Smooth muscle cell (in vitro differentiated cells): ENCODE results near the gene RGL3. TPM values are rescaled to one million over a fixed set of nuclear protein-coding genes. Genes with fewer than 3 reads are reported as not detected.
A peak's percentile ranks its signal among the peaks of the same experiment; 100 is the strongest.
"Not testable (repeated sequence)": the region's sequence is repeated elsewhere in the genome, so short reads cannot be mapped to it uniquely, and the experiment has no call there.

Experiments
- DNase-seq: peaks from one replicate; lab custom pipeline; 2025; ENCODE audit not compliant: unreplicated experiment; lab: John Stamatoyannopoulos, UW
- H2AFZ ChIP-seq: fragments of 200-600 bp; sonication (generic); 2 replicates; pipeline ENCODE4 v1.6.0; 2016; ENCODE audit warnings: antibody characterized with exemption, low read depth, mild to moderate bottlenecking
- H3F3A ChIP-seq: fragments of 200-600 bp; sonication (generic); 2 replicates; pipeline ENCODE4 v1.6.0; 2017; ENCODE audit warnings: antibody characterized with exemption, low read depth
- H3K27ac ChIP-seq: fragments of 200-600 bp; sonication (generic); 2 replicates; pipeline ENCODE4 v1.5.1; 2016; ENCODE audit warnings: low read depth, mild to moderate bottlenecking
- H3K27me3 ChIP-seq: fragments of 200-600 bp; sonication (generic); 2 replicates; pipeline ENCODE4 v1.6.1; 2016; ENCODE audit warnings: low read depth, mild to moderate bottlenecking
- H3K36me3 ChIP-seq: fragments of 200-600 bp; sonication (generic); 2 replicates; pipeline ENCODE4 v1.5.1; 2016; ENCODE audit warnings: low read depth
- H3K4me1 ChIP-seq: fragments of 200-600 bp; sonication (generic); 2 replicates; pipeline ENCODE4 v1.5.1; 2016; ENCODE audit warnings: low read depth
- H3K4me2 ChIP-seq: fragments of 200-600 bp; sonication (generic); 2 replicates; pipeline ENCODE4 v1.6.0; 2016; ENCODE audit warnings: mild to moderate bottlenecking
- H3K4me3 ChIP-seq: fragments of 200-600 bp; sonication (generic); 2 replicates; pipeline ENCODE4 v1.5.1; 2016; ENCODE audit warnings: mild to moderate bottlenecking
- H3K79me2 ChIP-seq: fragments of 200-600 bp; sonication (generic); 2 replicates; pipeline ENCODE4 v1.6.0; 2016; ENCODE audit warnings: low read depth, mild to moderate bottlenecking
- H3K9ac ChIP-seq: fragments of 200-600 bp; sonication (generic); 2 replicates; pipeline ENCODE4 v1.6.0; 2016; ENCODE audit warnings: low read depth
- H3K9me3 ChIP-seq: fragments of 200-600 bp; sonication (generic); replicated peaks from 2 replicates; pipeline ENCODE4 v1.5.1; 2016; ENCODE audit warnings: low read depth
- H4K20me1 ChIP-seq: fragments of 200-600 bp; sonication (generic); 2 replicates; pipeline ENCODE4 v1.6.0; 2016; ENCODE audit warnings: low read depth
- WGBS: methylation state at CpG from one replicate; pipeline ENCODE4 v1.1.7; 2016; ENCODE audit warnings: low lambda C conversion rate; 5-methylcytosine and 5-hydroxymethylcytosine counted together
- polyA plus RNA-seq: library from polyadenylated mRNA; unstranded; fragments of >200 nt; fragmentation: Nextera tagmentation; extraction: Ambion mirVana; gene quantifications from 2 replicates; pipeline ENCODE4 v1.2.1, GENCODE V29; 2016
- total RNA-seq: library from RNA; depleted of rRNA; stranded (reverse); fragments of >200 nt; gene quantifications from 2 replicates; pipeline ENCODE4 v1.2.3, GENCODE V29; 2014
- TF ChIP-seq, protein P1 (sequence below): fragments of 200-600 bp; sonication (generic); IDR thresholded peaks from 2 replicates; pipeline ENCODE4 v1.5.1; 2017; ENCODE audit warnings: borderline replicate concordance, mild to moderate bottlenecking, antibody characterized with exemption; ENCODE audit not compliant: insufficient read depth, poor library complexity, severe bottlenecking

RGL3 gene
- total and polyA plus RNA-seq, 2 experiments from 2014 or later, result 5.5 to 6.6 TPM

DNA sequence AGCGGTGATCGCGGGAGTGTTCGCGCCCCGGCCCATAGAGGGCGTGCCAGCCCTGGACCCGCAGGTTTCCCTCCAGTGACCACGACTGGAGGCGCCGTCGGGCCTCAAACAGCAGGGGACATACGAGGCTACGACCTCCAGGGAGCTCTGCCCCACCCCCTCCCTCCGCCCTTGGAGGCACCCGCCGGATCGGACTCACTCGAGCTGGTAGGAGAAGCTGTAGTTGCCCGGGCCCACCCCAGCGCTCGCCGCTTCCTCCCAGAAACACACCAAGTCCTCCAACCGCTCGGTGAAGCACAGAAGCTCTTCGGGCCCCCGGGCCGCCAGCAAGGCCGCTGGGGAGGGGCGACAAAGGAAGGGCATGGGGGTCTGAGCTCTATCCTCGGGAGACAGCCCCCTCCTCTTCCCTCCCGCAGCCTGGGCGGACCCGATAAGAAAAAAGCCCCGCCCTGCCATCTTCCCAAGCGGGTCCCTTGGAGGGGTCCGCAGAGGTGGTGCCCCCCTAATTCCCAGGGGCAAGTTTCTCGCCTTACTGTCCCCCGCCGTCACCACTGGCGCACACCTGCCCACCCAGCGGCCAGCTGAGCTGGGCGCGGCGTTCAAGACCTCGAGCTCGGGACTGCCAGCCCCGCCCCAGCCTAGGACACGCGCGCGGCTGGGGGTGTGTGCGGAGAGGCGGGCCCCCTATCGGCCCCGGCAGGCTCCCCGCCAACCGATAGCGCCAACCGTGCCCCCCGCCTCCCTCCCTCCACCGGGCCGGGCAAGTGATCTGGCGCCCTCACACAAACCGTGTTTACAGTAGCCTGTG is 36.0 kb downstream of the RGL3 start:
- Histone ChIP-seq H4K20me1 (peaks cover 3% of the 10 kb centered on the region), H3K4me3 (peak overlapping the region; percentile 59), H3K4me2 (peak overlapping the region; percentile 95), H3K27me3 (no peaks in the 10 kb centered on the region), H3K9ac (peak overlapping the region; percentile 29), H3K27ac (no peak overlapping the region), H2AFZ (peak overlapping the region; percentile 72), H3K79me2 (no peaks in the 10 kb centered on the region), H3K4me1 (peaks cover 12% of the 10 kb centered on the region), H3K9me3 (no peaks in the 10 kb centered on the region), H3F3A (peaks cover 10% of the 10 kb centered on the region), H3K36me3 (no peaks in the 10 kb centered on the region)
- DNase-seq, result peak; percentile 33
- 2% methylated on average over 31 of the region's 65 CpGs for WGBS
- TF ChIP-seq, protein P1, sequence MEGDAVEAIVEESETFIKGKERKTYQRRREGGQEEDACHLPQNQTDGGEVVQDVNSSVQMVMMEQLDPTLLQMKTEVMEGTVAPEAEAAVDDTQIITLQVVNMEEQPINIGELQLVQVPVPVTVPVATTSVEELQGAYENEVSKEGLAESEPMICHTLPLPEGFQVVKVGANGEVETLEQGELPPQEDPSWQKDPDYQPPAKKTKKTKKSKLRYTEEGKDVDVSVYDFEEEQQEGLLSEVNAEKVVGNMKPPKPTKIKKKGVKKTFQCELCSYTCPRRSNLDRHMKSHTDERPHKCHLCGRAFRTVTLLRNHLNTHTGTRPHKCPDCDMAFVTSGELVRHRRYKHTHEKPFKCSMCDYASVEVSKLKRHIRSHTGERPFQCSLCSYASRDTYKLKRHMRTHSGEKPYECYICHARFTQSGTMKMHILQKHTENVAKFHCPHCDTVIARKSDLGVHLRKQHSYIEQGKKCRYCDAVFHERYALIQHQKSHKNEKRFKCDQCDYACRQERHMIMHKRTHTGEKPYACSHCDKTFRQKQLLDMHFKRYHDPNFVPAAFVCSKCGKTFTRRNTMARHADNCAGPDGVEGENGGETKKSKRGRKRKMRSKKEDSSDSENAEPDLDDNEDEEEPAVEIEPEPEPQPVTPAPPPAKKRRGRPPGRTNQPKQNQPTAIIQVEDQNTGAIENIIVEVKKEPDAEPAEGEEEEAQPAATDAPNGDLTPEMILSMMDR, result peak; percentile 80

DNA sequence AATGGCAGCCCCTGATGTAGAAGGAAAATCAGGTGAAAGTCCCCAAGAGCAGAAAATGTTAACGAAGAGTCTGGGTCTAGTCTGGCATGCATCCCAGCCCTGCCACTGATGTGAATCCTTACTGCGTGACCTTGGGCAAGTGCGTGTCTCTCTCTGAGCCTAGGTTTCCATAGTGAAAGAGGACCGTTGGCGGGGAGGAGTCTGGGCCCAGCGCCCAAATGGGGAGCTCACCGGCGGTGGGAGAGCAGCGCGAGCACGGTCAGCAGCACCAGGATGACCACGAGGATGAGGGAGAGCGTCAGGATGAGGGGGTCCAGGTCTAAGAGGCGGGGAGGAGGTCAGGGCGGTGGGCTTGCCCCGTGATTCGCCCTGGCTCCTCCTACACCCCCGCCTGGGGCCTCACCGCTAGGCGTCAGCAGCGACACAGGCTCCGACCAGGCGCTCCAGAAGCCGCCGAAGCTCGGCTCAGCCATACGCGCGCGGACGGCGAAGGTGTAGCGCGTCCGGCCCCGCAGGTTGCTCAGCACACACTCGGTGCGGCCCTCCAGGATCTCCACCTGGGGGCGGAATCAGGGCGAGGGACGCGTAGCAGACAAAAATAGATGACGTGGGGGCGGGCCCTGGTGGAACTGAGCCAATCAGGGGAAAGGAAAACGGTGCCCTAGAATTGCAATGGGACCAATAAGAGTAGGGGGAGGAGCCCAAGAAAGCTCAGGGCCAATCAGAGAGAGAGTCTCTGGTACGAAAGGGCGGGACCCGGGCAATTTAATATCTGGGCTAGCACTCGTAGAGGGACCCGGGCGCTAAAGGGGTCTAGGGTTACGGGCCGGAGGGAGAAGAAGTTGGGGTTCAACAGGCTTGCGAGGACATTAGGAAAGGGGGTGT is 38.2 kb downstream of the RGL3 start:
- no peaks in the 10 kb centered on the region for H3K27me3 ChIP-seq
- TF ChIP-seq, protein P1, result peak; percentile 46
- no peak overlapping the region for H2AFZ ChIP-seq
- H3K79me2 ChIP-seq, result no peaks in the 10 kb centered on the region
- H3K9me3 ChIP-seq, result no peaks in the 10 kb centered on the region
- WGBS, result 5% methylated on average over 54 of the region's 54 CpGs
- peaks cover 11% of the 10 kb centered on the region for H3F3A ChIP-seq
- H3K9ac ChIP-seq, result peak overlapping the region; percentile 59
- no peaks in the 10 kb centered on the region for H3K36me3 ChIP-seq
- H3K4me3 ChIP-seq, result peak overlapping the region; percentile 52
- peak overlapping the region; percentile 75 for H3K27ac ChIP-seq
- peaks cover 3% of the 10 kb centered on the region for H4K20me1 ChIP-seq
- H3K4me2 ChIP-seq, result peak overlapping the region; percentile 86
- peaks cover 12% of the 10 kb centered on the region for H3K4me1 ChIP-seq
- peak; percentile 79 for DNase-seq

DNA sequence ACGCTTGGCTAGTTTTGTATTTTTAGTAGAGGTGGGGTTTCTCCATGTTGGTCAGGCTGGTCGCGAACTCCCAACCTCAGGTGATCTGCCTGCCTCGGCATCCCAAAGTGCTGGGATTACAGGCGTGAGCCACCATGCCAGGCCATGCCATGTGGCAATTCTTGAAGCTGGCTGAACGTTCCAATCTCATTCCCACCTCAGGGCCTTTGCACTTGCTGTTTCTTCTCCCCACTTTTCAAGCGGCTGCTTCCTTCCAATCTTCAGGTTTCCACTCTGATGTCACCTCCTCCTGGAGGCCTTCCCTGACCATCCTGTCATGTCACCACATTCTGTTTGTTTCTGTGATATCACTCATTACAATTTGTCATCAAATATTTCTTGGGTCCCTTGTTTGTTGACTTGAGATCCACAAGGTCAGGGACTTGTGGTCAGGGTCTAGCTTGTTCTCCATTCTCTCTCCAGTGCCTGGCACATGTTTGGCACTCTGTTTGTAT is 39.2 kb downstream of the RGL3 start:
- TF ChIP-seq, protein P1, result no peak
- H3K36me3 ChIP-seq, result no peaks in the 10 kb centered on the region
- peaks cover 11% of the 10 kb centered on the region for H3F3A ChIP-seq
- H3K9ac ChIP-seq, result no peak overlapping the region
- H4K20me1 ChIP-seq, result peaks cover 3% of the 10 kb centered on the region
- no peaks in the 10 kb centered on the region for H3K27me3 ChIP-seq
- no peak overlapping the region for H3K27ac ChIP-seq
- no peaks in the 10 kb centered on the region for H3K9me3 ChIP-seq
- H3K79me2 ChIP-seq, result no peaks in the 10 kb centered on the region
- DNase-seq, result no peak
- no peak overlapping the region for H3K4me3 ChIP-seq
- WGBS, result 95% methylated on average over 7 of the region's 7 CpGs
- no peak overlapping the region for H3K4me2 ChIP-seq
- H3K4me1 ChIP-seq, result peaks cover 12% of the 10 kb centered on the region
- H2AFZ ChIP-seq, result no peak overlapping the region

DNA sequence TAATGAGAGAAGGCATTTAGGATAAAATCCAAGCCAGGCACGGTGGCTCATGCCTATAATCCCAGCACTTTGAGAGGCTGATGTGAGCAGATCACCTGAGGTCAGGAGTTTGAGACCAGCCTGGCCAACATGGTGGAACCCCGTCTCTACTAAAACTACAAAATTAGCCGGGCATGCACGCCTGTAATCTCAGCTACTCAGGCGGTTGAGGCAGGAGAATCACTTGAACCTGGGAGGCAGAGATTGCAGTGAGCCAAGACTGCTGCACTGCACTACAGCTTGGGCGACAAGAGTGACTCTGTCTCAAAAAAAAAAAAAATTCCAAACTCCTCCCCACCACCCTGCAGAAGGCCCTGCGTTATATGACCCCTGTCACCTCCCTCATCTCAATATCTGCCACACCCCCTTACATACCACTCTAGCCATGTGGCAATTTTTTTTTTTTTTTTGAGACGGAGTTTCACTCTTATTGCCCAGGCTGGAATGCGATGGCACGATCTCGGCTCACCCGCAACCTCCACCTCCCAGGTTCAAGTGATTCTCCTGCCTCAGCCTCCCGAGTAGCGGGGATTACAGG is 39.8 kb downstream of the RGL3 start:
- H3K9ac ChIP-seq, H4K20me1 ChIP-seq, DNase-seq, H3K36me3 ChIP-seq, H2AFZ ChIP-seq, H3K9me3 ChIP-seq, H3K79me2 ChIP-seq, H3K4me2 ChIP-seq, H3K27me3 ChIP-seq, H3K4me3 ChIP-seq: not testable (repeated sequence)
- H3K27ac ChIP-seq, result peak overlapping the region; percentile 53
- WGBS, result 96% methylated on average over 14 of the region's 14 CpGs
- peaks cover 11% of the 10 kb centered on the region for H3F3A ChIP-seq
- peaks cover 12% of the 10 kb centered on the region for H3K4me1 ChIP-seq
